Stimulated activated CD8-positive, alpha-beta memory T cell treated with anti-CD3 and anti-CD28 coated beads, Interleukin-4, amount 100 ng/mL, for 4 hours (primary cell): Measurements from ENCODE around the gene FUT7.

Experiments
- DNase-seq, 2 donors: peaks; one replicate each; pipeline ENCODE4 v3.0.0-alpha.2; 2020; ENCODE audit warnings: low read depth in 2 of 2, low spot score in 1 of 2

Gene FUT7, protein sequence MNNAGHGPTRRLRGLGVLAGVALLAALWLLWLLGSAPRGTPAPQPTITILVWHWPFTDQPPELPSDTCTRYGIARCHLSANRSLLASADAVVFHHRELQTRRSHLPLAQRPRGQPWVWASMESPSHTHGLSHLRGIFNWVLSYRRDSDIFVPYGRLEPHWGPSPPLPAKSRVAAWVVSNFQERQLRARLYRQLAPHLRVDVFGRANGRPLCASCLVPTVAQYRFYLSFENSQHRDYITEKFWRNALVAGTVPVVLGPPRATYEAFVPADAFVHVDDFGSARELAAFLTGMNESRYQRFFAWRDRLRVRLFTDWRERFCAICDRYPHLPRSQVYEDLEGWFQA

DNA sequence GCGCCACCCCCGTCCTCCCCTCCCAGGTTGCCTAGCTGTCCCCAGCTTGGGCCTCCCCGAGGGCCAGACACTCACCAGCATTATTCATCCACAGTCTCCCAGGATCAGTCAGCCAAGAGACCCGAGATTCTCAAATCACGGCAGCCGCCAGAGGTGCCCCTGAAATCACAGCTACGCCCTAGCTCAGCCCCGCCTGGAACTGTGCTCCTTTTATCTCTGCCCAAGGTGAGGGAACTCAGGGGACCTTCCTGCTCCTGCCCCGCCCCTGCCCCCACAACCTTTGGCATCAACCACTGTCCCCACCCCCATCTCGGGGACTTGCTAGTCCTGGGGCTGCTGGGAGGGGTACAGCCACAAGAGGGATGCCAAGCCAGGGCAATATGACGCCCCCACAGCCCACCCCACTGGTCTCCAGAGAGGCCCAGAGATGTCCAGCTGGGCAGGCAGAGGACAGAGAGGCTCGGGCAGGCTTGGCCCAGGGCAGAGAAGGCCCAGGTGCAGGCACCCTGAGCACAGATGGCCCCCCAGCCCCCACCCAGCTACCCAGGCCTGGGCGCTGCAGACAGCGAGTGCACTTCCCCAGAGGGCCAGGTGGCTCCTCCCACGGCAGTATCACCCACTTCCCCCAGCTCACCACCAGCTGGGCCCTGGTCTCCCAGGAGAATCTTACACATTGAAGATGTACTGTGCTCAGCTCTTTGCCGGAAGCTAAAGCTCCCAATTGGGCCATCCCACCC, at the start of gene FUT7:
Gene FUT7 (minus strand): TSS at position 185 of the 737 bp plus-strand sequence. CDS start 97 bp downstream, at position 88.
- no peak for DNase-seq

DNA sequence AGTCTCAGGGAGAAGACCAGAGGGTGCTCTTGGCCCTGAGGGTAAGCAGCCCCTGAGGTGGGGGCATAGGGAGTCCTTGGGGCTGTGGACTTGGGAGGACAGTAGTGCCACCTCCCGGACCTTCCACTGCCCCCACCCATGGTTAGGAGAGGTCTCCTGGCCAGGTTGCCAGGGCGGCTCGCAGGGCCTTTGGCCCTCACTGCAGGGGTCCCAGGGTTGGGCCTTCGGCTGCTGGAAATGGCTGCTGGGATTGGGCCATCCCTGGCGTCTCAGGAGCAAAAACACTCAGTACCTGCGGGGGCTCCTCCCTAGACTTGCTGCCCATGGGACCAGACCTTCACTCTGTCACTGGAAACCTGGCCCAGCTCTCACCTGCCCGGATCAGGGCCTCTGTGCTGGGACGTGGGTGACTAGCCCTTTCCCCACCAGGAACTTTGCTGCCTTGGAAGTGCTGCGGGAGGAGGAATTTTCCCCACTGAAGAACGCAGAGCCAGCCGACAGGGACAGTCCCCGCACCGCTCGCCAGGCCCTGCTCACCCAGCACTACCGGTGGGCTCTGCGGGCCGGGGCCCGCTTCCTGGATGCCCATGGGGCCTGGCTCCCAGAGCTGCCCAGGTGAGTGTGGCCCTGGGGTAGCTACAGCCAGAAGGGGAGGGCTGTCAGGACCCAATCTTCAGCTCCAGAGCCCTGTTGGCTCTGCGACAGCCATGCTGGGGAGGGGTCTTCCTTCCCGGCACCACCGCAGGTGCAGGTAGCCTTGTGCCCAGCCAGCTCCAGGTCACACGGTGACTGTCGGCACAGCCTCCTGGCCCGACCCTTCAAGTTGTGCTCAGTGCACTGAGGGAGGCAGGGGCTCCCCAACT, 48.6 kb upstream of the FUT7 start:
- no peak for DNase-seq

DNA sequence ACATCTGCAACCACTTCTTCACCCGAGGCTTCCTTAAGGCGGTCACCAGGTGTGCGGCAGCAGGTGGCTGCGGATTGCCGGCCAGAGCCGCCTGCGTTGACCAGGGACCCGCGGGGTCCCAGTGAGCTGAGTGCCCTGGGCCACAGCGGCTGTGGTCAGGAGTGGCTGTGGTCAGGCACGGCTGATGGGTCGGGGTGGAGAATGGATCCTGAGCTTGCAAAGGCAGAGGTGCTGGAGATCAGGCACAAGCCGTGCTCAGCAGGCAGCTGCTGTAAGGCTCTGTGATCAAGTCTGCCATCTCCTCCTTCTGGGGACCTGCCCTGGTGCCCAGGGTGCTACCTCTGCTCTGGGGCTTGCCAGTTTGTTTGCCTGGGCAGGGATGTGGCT, 47.5 kb upstream of the FUT7 start:
- DNase-seq: no peak

DNA sequence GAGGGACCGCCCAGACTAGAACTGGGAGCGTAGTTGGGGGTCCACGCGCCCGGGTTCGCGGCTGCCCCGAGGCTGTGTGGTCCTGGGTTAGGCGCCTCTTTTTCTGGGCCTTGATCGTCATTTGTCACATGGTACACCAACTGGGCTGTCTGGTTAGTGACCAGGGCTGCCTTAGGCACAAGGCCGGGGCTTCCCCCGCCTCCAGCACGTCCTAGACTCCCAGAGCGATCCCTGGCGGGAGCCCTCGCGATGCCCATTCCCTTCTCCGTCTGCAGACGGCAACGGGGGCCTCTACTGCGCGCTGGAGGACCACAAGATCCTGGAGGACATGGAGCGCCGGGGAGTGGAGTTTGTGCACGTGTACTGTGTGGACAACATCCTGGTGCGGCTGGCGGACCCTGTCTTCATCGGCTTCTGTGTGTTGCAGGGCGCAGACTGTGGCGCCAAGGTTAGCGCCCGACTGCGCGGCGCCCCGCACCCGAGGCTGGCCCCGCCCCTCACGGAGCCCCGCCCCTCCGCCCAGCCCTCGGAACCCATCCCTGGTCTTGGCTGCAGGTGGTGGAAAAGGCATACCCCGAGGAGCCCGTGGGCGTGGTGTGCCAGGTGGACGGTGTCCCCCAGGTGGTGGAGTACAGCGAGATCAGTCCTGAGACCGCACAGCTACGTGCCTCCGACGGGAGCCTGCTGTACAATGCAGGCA, 47.0 kb upstream of the FUT7 start:
- no peak for DNase-seq

DNA sequence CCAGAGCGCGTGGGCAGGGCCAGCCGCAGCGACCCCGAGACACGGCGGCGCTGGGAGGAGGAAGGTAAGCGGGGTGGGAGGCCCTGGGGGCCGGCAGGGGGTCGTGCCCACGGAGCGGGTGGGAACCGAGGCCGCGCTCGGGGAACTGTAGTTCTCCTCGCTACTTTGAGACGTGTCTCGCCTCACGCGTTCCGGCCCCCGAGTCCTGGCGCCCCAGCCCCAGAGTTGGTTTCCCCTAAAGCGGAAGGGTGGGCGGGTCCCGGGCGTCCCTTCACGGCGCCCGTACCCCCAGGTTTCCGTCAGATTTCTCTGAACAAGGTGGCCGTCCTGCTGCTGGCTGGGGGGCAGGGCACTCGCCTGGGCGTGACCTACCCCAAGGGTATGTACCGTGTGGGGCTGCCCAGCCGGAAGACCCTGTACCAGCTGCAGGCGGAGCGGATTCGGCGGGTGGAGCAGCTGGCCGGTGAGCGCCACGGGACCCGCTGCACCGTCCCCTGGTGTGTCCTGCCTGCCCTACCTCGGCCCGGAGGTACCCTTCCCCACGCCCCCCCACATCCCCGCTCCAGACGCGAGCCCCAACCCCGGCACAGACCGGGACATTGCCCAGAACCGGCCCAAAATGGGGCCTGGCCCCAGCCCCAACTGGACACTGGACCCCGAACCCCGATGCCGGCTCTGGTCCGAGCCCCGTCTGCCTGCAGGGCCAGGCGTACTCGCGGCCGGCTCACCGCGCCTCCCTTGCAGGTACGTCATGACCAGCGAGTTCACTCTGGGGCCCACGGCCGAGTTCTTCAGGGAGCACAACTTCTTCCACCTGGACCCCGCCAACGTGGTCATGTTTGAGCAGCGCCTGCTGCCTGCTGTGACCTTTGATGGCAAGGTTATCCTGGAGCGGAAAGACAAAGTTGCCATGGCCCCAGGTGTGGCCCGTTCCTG, 46.1 kb upstream of the FUT7 start:
- no peak for DNase-seq

DNA sequence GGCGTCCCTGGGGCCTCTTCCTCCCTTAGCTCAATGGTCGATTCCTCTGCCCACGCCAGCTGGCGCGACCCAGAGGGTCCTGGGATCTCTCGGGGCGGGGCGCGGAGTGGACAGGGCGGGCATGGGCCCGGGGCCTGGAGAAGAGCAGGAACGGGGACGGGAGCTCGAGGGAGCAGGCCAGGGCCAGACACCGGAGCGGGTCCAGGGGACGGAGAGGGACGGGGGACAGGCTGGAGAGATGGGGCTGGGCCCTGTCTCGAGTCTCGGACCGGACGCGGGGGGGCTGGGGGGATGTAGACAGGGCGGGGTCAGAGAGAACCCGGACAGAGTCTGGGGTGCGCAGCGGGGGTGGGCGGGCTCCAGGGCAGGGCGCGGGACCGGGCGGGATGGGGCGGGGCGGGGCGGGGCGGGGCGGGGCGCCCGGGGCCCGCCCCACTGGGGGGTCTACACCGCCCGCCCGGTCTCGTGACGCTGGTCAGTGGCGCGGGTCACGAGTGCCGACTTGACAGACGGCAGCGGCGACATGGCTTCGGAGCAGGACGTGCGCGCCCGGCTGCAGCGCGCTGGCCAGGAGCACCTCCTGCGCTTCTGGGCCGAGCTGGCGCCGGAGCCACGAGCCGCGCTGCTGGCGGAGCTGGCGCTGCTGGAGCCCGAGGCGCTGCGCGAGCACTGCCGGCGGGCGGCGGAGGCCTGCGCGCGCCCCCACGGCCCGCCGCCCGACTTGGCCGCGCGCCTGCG, 45.3 kb upstream of the FUT7 start, which contains the start of gene UAP1L1:
Gene UAP1L1 (plus strand): TSS at position 508 of the 738 bp plus-strand sequence. CDS start 16 bp downstream, at position 524.
- DNase-seq: no peak

DNA sequence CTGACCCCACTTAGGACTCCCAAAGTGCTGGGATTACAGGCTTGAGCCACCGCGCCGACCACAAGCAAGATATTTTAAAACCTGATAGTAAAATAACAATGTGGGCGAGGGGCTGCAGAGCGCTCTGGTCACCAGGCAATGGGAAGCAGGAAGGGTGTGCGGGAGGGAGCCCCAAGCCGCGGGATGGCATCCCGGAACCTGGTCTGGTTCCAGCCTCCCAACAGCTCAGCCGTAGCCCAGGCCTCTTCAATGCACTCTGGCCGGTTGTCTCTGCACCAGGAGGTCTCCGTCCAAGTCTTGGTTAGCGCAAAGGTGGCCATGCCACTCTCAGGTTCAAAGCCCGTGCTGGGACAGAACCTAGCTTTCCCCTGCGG, 44.7 kb upstream of the FUT7 start:
- DNase-seq: no peak

DNA sequence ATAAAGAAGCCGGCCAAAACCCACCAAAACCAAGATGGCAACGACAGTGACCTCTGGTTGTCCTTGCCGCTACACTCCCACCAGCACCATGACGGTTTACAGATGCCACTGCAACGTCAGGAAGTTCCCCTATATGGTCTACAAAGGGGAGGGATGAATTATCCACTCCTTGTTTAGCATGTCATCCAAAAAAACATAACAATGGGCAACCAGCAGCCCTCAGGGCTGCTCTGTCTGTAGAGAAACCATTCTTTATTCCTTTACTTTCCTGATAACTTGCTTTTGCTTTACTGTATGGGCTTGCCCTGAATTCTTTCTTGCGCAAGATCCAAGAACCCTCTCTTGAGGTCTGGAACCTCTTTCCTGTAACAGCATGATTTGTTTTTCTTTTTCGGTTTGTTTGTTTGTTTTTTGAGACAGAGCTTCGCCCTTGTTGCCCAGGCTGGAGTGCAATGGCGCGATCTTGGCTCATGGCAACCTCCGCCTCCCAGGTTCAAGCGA, 43.4 kb upstream of the FUT7 start:
- DNase-seq: no peak

DNA sequence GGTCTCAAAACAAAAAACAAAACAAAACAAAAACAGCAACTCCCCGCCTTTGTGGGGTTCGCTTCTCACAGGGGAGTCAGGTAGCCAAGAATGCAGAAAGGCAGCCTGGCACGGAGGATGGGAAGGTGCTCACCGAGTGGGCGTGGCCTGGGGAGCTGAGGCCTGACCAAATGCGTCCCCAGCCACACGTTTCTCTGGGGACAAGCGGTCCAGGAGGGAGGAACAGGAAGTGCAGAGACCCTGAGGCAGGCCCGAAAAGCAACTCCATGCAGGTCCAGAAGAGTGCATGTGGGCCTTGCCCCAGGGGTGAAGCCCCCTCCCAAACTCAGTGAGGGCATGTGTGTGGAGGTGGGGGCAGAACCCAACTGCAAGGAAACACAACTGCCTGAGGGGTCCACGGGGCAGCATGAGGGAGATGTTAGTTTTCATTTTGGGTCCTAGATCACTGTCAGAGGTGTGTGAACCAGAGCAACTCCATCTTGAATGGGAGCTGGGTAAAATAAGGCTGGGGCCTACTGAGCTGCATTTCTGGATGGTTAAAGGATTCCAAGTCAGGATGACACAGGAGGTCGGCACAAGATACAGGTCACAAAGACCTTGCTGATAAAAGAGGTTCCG, 42.9 kb upstream of the FUT7 start:
- no peak for DNase-seq

DNA sequence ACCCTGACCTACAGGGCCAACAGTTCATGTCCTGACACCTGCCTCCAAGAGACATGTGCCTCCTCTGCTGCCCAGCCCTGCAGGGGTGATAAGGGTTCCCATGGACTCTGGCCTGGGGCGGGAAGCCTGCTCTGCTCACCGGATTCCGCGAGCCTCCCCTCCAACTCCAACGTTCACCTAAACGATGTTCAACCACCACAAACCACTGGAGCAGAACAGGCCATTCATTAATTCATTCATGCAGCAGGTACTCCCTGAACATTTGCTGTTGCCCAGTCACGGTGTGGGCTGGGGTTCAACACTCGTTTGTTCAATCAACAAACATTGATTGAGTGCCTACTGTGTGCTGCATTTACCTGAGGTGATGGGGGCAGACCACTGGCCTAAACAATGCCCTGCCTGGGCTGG, 42.1 kb upstream of the FUT7 start:
- no peak for DNase-seq

DNA sequence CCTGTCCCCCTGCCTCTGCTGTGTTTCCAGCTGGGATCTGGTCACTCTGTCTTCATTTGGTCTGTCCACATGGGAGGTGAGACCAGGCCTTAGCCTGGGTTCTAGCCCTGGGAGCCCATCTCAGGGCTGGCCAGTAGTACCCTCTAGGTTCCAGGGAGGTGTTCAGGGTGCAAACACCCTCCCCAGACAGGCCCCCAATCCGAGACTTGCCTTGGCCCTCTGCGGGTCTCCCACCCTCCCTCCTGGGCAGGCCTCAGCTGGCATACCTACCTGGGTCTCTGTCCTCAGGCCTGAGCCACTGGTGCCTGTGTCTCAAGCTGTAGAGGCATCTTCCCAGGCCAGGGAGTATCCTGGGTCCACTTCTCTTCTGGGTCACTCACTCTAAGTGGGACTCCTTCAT, 39.4 kb upstream of the FUT7 start:
- no peak for DNase-seq

DNA sequence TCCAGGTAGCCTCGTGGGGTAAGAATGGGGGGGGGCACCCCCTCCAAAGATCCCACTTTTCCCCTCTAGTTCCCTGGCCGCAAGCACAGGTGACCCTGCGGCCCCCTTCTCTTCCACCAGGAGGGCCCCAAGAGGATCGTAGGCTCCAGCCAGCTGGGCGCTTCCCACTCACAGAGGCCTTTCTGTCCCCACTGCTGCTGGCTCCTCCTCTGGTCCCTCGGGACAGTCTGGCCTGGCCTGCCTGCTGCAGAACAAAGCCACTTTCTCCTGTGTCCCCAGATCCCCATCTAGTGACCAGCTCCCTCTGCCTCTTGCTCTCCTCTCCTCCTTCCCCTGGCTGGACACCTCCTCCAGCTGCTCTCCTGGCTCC, 39.0 kb upstream of the FUT7 start:
- DNase-seq: no peak

DNA sequence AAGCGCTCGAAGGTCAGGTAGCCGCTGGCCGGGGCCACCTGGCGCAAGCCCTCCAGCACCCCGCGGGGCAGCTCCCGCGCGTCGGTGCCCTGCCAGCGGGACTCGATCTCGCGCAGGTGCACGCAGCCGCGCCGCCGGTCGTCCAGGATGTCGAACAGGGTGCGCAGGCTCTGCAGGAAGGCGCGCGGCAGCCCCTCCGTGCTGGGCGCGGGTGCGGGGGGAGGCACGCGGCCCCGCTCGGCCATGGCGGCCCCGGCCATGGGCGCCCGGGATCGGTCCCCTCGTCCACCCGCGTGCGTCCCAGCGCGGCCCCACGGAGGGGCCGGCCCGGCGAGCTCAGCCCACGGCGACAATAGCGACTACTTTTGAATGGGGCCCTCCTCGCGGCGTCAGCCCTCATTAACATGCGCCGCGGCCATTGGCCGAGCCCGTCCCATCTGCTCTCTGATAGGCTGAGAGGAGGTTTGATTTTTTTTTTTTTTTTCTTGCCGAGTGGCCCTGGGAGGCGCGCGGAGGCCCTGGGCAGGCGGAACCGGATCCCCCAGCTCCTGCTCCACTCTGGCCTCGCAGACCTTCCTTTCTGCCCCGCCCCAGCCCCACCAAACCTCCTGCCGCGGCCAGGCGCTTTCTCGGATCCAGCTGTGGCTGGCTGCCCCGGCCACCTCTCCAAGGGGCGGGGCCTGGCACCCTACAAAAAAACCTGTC, 38.5 kb upstream of the FUT7 start, which contains the start of gene SAPCD2:
Gene SAPCD2 (minus strand): TSS at position 357 of the 705 bp plus-strand sequence. CDS start 97 bp downstream, at position 260.
- peak; percentile 43 to 69 for DNase-seq

DNA sequence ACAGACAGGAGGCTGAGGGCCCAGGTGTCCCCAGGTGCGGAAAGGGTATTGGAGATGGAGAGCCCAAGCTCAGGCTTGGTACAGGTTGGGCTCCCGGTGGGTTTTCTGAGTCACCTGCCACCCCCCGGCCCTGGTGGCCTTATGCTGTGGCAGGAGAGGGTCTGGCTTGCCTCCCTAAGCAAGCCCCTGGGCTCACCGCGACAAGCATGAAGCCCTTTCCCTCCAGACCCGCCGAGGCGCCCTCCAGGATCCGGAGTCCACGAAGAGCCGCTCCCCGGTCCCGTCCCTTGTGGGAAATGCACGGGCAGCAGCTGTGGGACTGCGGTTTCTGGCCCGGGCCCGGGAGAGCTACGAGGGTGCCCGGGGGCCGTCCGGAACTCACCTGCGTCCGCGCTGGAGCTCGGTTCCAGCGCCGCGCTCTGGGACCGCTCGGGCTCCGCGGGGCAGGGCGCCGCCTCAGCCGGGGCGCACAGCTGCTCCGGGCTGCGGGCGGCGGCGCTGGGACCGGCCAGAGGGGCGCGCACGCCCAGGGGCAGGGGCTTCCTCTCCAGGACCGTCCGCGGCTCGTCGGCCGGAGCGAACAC, 37.7 kb upstream of the FUT7 start:
- DNase-seq: no peak

DNA sequence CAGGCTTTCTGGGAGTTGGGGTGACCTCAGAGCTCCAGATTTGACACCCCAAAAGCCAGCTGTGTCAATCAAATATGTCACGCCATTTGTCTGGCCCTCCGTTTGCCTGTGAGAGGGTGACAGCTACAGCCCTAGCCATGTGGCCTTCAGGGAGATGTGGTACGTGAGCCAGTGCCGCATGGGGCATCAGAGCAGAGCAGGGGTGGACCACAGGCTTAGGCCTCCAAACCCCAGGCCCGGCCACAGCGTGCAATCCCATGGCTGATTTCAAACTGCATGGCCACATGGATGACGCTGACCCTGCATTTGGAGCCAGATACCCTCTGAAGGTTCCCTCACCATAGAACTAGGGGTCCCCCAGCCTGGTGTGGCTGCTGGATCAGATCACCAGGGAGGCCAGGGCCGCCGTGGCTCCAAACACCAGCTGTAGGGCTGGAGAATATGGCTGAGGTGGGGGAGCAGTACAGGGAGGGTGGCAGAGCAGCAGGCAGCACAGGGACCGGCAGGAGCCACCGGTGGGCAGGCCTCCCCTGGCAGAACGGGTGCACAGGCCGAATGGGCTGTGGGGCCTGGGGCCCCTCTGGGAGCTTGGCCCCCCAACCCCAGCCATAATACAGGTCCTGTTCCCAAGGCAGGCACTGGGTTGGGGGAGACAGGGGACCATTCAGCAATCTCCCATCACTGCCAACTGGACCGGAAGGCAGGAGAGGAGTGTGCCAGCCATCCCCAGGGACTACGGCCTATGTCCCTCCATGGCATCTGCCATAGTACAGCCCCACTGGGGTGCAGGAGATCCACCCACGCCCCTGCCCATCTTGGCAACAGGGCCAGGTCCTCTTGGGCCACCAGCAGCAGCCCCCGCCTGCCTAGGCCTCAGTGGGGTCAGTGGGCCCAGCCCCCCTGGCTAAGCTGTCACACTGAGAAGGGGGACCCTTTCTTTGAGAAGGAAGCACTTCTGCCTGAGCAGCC, 36.9 kb upstream of the FUT7 start:
- DNase-seq: no peak

DNA sequence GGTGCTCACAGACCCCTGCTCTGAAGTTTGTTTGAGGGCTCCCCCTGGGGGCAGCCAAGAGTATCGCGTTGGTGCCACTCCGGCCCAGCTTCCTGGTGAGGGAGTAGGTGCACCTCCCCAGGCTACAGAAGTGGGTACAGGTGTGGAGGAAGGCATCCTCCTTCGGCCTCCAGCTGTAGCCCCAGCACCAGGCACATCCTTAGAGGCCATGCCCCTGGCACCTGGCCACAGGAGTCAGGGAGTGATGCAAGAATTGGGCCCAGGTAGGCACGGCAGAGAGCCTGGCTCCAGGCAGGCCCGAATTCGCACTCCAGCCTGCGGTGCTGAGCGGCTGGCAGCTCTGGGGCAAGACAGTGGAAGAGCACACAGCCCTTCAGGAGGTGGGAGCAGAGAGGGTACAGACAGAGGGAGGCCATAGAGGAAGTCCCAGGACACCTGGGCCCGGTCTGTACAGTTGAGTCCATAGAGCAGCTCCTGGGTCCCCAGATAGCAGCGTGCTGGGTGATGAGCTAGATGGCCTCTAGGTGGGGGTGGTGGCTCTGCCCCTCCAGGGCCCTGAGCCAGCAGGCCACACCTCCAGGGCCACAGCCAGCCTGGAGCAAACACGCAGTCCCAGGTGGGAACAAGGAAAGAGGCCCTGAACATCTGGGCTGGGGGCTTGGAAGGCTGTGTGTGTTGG, 36.1 kb upstream of the FUT7 start:
- DNase-seq: peak; percentile 68 to 69
